WTC11 (cell line): ENCODE data around the gene OCA2. TPM values are rescaled to one million over a fixed set of nuclear protein-coding genes. Genes with fewer than 3 reads are reported as not detected.

ENCODE experiments used
- ATAC-seq: fragments of 200-7000 bp; cut with Tn5 transposase; 2 replicates; pipeline ENCODE4 v1.10.0; 2021; ENCODE audit warnings: mild to moderate bottlenecking, moderate library complexity
- CTCF ChIA-PET: fragments of 300-600 bp; sonication (Branson Sonifier 250); formaldehyde crosslinking; loops from one replicate; lab custom pipeline; 2021; ENCODE audit warnings: antibody characterized with exemption; lab: Charles Lee
- POLR2A ChIA-PET: fragments of 350-600 bp; sonication (Branson Sonifier 250); formaldehyde crosslinking; loops from one replicate; lab custom pipeline; 2021; ENCODE audit warnings: antibody characterized with exemption; lab: Charles Lee
- DNase-seq: peaks from one replicate; pipeline ENCODE4 v3.0.0; 2021; ENCODE audit warnings: low spot score
- H3K27ac Mint-ChIP-seq: 2 replicates; pipeline ENCODE4 v1.8.0; 2021; ENCODE audit warnings: mixed read lengths
- H3K27me3 Mint-ChIP-seq: 2 replicates; pipeline ENCODE4 v1.8.0; 2021; ENCODE audit warnings: low read depth, mild to moderate bottlenecking, moderate library complexity, mixed read lengths
- H3K36me3 Mint-ChIP-seq: 2 replicates; pipeline ENCODE4 v1.8.0; 2021; ENCODE audit warnings: mixed read lengths
- H3K4me1 Mint-ChIP-seq: 2 replicates; pipeline ENCODE4 v1.8.0; 2022; ENCODE audit warnings: mixed read lengths
- H3K4me3 Mint-ChIP-seq: 2 replicates; pipeline ENCODE4 v1.8.0; 2021; ENCODE audit warnings: mild to moderate bottlenecking, moderate library complexity, mixed read lengths
- H3K9me3 Mint-ChIP-seq: 2 replicates; pipeline ENCODE4 v1.8.0; 2021; ENCODE audit warnings: mixed read lengths
- ATF1 ChIP-seq: sonication (generic); formaldehyde crosslinking; IDR thresholded peaks from 2 replicates; pipeline ENCODE4 v1.8.1; 2023; ENCODE audit warnings: mild to moderate bottlenecking, moderate library complexity, missing genetic modification reagents
- CREB1 ChIP-seq: sonication (generic); formaldehyde crosslinking; IDR thresholded peaks from 2 replicates; pipeline ENCODE4 v1.8.0; 2023; ENCODE audit warnings: mild to moderate bottlenecking, missing genetic modification reagents
- ELF4 ChIP-seq: sonication (generic); formaldehyde crosslinking; IDR thresholded peaks from 2 replicates; pipeline ENCODE4 v1.8.1; 2022; ENCODE audit warnings: low read depth, mild to moderate bottlenecking, moderate library complexity, missing genetic modification reagents
- MXD4 ChIP-seq: fragments of 250-450 bp; sonication (Bioruptor Pico); IDR thresholded peaks from 2 replicates; pipeline ENCODE4 v1.8.0; 2021; ENCODE audit warnings: mild to moderate bottlenecking, moderate library complexity, borderline replicate concordance
- MYBL2 ChIP-seq: sonication (generic); formaldehyde crosslinking; IDR thresholded peaks from 2 replicates; pipeline ENCODE4 v1.8.1; 2023; ENCODE audit warnings: mild to moderate bottlenecking, moderate library complexity, missing genetic modification reagents
- NFATC4 ChIP-seq: fragments of 250-450 bp; sonication (Bioruptor Pico); IDR thresholded peaks from 2 replicates; pipeline ENCODE4 v1.9.0; 2021; ENCODE audit warnings: mild to moderate bottlenecking
- TEAD4 ChIP-seq: sonication (generic); formaldehyde crosslinking; IDR thresholded peaks from 2 replicates; pipeline ENCODE4 v1.8.0; 2022; ENCODE audit warnings: mild to moderate bottlenecking, missing genetic modification reagents
- ZNF317 ChIP-seq: sonication (generic); formaldehyde crosslinking; IDR thresholded peaks from 2 replicates; pipeline ENCODE4 v1.8.1; 2023; ENCODE audit warnings: low read depth, mild to moderate bottlenecking, moderate library complexity, missing genetic modification reagents, borderline replicate concordance
- total RNA-seq: library from RNA; stranded (reverse); gene quantifications from 3 replicates; pipeline ENCODE4 v1.2.3, GENCODE V29; 2021
- TF ChIP-seq, protein P1 (sequence below): sonication (generic); formaldehyde crosslinking; conservative IDR thresholded peaks from 2 replicates; pipeline ENCODE4 v1.8.1; 2023; ENCODE audit warnings: mild to moderate bottlenecking, low read depth, missing genetic modification reagents, moderate library complexity
- TF ChIP-seq, protein P2 (sequence below): fragments of 250-450 bp; sonication (Bioruptor Pico); IDR thresholded peaks from 2 replicates; pipeline ENCODE4 v2.1.2; 2022; ENCODE audit warnings: mild to moderate bottlenecking, moderate library complexity
- TF ChIP-seq, protein P3 (sequence below): fragments of 250-450 bp; sonication (Bioruptor Pico); conservative IDR thresholded peaks from 2 replicates; pipeline ENCODE4 v1.9.0; 2021; ENCODE audit warnings: mild to moderate bottlenecking
- TF ChIP-seq, protein P4 (sequence below): sonication (generic); formaldehyde crosslinking; IDR thresholded peaks from 2 replicates; pipeline ENCODE4 v1.8.0; 2023; ENCODE audit warnings: missing genetic modification reagents, mild to moderate bottlenecking, borderline replicate concordance
- TF ChIP-seq, protein P5 (sequence below): sonication (generic); formaldehyde crosslinking; IDR thresholded peaks from 2 replicates; pipeline ENCODE4 v1.8.1; 2023; ENCODE audit warnings: mild to moderate bottlenecking, missing genetic modification reagents, moderate library complexity

OCA2 gene
- total RNA-seq, 1 experiment from 2014 or later: 0.39 TPM

DNA sequence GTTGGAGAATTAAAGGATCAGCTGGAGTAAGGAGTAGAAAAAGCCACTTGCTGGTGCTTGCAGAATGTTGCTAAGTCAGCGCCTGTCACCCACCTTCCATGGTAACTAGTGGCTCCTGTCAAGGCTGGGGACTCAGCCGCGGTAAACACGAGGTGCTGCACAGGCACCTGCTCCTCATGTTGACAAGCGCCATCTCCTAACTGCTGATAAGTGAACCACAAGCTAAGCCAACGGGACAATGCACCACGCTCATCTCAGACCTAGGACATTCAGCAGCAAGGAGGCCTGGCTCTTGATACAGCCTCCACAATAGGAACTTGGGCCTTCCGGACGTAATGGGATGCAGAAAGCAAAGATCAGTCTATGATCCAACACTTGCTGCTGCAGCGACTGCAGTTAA, 264.4 kb downstream of the OCA2 start:
- no peaks in the 10 kb centered on the region for H3K36me3 Mint-ChIP-seq
- H3K27ac Mint-ChIP-seq: no peak overlapping the region
- H3K27me3 Mint-ChIP-seq: no peaks in the 10 kb centered on the region
- H3K4me1 Mint-ChIP-seq: no peaks in the 10 kb centered on the region
- ChIA-PET CTCF (interaction anchor here (1.2 kb wide), 1 partner anchor 944 kb away, joined by 3 read pairs; no protein-coding TSS in a partner anchor), POLR2A (no interaction called here)
- no peak overlapping the region for H3K4me3 Mint-ChIP-seq
- ATAC-seq (no peak), DNase-seq (no peak)
- no peak for TF ChIP-seq CREB1 (CRISPR knock-in tag)
- TF ChIP-seq ATF1 (CRISPR knock-in tag): no peak
- TF ChIP-seq, protein P1, sequence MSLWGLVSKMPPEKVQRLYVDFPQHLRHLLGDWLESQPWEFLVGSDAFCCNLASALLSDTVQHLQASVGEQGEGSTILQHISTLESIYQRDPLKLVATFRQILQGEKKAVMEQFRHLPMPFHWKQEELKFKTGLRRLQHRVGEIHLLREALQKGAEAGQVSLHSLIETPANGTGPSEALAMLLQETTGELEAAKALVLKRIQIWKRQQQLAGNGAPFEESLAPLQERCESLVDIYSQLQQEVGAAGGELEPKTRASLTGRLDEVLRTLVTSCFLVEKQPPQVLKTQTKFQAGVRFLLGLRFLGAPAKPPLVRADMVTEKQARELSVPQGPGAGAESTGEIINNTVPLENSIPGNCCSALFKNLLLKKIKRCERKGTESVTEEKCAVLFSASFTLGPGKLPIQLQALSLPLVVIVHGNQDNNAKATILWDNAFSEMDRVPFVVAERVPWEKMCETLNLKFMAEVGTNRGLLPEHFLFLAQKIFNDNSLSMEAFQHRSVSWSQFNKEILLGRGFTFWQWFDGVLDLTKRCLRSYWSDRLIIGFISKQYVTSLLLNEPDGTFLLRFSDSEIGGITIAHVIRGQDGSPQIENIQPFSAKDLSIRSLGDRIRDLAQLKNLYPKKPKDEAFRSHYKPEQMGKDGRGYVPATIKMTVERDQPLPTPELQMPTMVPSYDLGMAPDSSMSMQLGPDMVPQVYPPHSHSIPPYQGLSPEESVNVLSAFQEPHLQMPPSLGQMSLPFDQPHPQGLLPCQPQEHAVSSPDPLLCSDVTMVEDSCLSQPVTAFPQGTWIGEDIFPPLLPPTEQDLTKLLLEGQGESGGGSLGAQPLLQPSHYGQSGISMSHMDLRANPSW (CRISPR knock-in tag): no peak
- TF ChIP-seq MYBL2 (CRISPR knock-in tag): no peak
- H3K9me3 Mint-ChIP-seq: no peaks in the 10 kb centered on the region

DNA sequence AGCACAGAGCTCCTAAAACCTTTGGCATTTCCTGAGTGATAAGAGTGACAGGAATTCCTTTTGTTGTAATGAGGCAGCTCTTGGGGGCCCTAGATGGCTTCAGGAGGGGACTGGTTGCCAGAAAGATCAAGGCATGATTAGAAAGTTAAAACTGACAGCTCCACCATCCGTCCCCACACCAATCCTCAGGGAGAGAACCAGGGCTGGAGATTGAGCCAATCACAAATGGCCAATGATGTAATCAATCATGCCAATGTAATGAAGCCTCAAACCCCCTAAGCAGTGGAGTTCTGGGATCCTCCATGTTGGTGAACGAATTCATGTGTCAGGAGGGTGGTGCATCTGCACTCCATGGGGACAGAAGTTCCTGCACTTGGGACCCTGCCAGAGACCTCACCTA, 265.1 kb downstream of the OCA2 start:
- ChIA-PET POLR2A (no interaction called here), CTCF (interaction anchor here (1.2 kb wide), 1 partner anchor 943 kb away, joined by 3 read pairs; no protein-coding TSS in a partner anchor)
- no peak overlapping the region for H3K4me3 Mint-ChIP-seq
- H3K4me1 Mint-ChIP-seq: no peaks in the 10 kb centered on the region
- no peaks in the 10 kb centered on the region for H3K36me3 Mint-ChIP-seq
- no peak overlapping the region for H3K27ac Mint-ChIP-seq
- TF ChIP-seq, protein P2, sequence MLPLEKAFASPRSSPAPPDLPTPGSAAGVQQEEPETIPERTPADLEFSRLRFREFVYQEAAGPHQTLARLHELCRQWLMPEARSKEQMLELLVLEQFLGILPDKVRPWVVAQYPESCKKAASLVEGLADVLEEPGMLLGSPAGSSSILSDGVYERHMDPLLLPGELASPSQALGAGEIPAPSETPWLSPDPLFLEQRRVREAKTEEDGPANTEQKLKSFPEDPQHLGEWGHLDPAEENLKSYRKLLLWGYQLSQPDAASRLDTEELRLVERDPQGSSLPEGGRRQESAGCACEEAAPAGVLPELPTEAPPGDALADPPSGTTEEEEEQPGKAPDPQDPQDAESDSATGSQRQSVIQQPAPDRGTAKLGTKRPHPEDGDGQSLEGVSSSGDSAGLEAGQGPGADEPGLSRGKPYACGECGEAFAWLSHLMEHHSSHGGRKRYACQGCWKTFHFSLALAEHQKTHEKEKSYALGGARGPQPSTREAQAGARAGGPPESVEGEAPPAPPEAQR (CRISPR knock-in tag): no peak
- TF ChIP-seq MXD4: no peak
- TF ChIP-seq, protein P3, sequence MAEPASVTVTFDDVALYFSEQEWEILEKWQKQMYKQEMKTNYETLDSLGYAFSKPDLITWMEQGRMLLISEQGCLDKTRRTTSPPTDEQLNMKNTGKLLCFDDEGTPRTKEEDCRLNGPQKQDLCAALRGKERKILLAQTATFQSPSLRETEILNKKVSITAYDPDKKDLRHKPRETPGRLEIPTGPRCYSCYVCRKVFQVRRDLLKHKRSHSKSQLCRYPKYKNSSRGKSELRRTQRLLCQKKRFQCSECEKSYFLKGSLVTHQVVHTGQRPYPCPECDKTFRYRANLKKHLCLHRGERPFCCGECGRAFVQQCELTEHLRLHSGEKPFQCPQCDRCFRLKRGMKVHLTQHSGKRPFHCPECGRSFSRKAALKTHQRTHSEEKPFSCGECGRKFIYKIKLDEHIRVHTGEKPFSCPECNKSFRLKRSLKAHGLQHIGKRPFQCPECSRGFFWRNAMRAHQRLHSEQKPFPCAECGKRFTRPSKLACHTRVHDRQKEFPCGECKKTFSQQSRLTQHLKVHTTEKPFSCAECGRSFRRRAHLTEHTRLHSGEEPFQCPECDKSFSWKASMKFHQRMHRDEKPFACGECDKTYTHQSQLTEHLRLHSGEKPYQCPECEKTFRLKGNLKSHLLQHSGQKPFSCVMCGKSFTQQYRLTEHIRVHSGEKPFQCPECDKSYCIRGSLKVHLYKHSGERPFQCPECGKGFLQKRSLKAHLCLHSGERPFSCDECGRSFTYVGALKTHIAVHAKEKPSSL: no peak
- TF ChIP-seq ZNF317 (CRISPR knock-in tag): no peak
- TF ChIP-seq, protein P4, sequence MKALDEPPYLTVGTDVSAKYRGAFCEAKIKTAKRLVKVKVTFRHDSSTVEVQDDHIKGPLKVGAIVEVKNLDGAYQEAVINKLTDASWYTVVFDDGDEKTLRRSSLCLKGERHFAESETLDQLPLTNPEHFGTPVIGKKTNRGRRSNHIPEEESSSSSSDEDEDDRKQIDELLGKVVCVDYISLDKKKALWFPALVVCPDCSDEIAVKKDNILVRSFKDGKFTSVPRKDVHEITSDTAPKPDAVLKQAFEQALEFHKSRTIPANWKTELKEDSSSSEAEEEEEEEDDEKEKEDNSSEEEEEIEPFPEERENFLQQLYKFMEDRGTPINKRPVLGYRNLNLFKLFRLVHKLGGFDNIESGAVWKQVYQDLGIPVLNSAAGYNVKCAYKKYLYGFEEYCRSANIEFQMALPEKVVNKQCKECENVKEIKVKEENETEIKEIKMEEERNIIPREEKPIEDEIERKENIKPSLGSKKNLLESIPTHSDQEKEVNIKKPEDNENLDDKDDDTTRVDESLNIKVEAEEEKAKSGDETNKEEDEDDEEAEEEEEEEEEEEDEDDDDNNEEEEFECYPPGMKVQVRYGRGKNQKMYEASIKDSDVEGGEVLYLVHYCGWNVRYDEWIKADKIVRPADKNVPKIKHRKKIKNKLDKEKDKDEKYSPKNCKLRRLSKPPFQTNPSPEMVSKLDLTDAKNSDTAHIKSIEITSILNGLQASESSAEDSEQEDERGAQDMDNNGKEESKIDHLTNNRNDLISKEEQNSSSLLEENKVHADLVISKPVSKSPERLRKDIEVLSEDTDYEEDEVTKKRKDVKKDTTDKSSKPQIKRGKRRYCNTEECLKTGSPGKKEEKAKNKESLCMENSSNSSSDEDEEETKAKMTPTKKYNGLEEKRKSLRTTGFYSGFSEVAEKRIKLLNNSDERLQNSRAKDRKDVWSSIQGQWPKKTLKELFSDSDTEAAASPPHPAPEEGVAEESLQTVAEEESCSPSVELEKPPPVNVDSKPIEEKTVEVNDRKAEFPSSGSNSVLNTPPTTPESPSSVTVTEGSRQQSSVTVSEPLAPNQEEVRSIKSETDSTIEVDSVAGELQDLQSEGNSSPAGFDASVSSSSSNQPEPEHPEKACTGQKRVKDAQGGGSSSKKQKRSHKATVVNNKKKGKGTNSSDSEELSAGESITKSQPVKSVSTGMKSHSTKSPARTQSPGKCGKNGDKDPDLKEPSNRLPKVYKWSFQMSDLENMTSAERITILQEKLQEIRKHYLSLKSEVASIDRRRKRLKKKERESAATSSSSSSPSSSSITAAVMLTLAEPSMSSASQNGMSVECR (CRISPR knock-in tag): no peak
- TF ChIP-seq ELF4 (CRISPR knock-in tag): no peak
- no peak for TF ChIP-seq ATF1 (CRISPR knock-in tag)
- TF ChIP-seq, protein P5, sequence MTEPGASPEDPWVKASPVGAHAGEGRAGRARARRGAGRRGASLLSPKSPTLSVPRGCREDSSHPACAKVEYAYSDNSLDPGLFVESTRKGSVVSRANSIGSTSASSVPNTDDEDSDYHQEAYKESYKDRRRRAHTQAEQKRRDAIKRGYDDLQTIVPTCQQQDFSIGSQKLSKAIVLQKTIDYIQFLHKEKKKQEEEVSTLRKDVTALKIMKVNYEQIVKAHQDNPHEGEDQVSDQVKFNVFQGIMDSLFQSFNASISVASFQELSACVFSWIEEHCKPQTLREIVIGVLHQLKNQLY (CRISPR knock-in tag): no peak
- no peak for TF ChIP-seq NFATC4 (CRISPR knock-in tag)
- no peak for TF ChIP-seq TEAD4 (CRISPR knock-in tag)
- no peaks in the 10 kb centered on the region for H3K9me3 Mint-ChIP-seq
- no peak for DNase-seq
- ATAC-seq: no peak
- H3K27me3 Mint-ChIP-seq: no peaks in the 10 kb centered on the region
